HepG2 (cell line): ENCODE results near the gene TLK1.

Experiments used
- CEBPB ChIP-seq: IDR thresholded peaks from 2 replicates; pipeline ENCODE4 v1.6.1; 2011; ENCODE audit warnings: low read depth, low read length, improper control_type of control experiment, borderline replicate concordance
- CTCF ChIP-seq: sonication (generic); formaldehyde crosslinking; IDR thresholded peaks from 2 replicates; pipeline ENCODE4 v1.5.0; 2020; ENCODE audit warnings: mild to moderate bottlenecking, missing genetic modification reagents, moderate library complexity
- TARDBP ChIP-seq: sonication (generic); formaldehyde crosslinking; IDR thresholded peaks from 2 replicates; pipeline ENCODE4 v1.8.0; 2022; ENCODE audit warnings: mild to moderate bottlenecking, missing genetic modification reagents
- ZSCAN5A ChIP-seq: sonication (generic); formaldehyde crosslinking; IDR thresholded peaks from 2 replicates; pipeline ENCODE4 v1.8.0; 2022; ENCODE audit warnings: mild to moderate bottlenecking, missing genetic modification reagents, borderline replicate concordance

GRCh38 chr2:171056307-171056706 lies 104.4 kb downstream of the TLK1 start:
- TF ChIP-seq CTCF (CRISPR knock-in tag) (no peak), ZSCAN5A (CRISPR knock-in tag) (no peak), CEBPB (no peak), TARDBP (no peak)
